Activated T-cell treated with anti-CD3 and anti-CD28 coated beads, Interleukin-2, amount 50 U/mL, for 1 hour (primary cell): ENCODE measurements around the gene BEX4.
"Not testable (repeated sequence)": the region's sequence is repeated elsewhere in the genome, so short reads cannot be mapped to it uniquely, and the experiment has no call there.

ENCODE experiments used
- DNase-seq: peaks from one replicate; pipeline ENCODE4 v3.0.0-alpha.2; 2020

Gene BEX4

DNA sequence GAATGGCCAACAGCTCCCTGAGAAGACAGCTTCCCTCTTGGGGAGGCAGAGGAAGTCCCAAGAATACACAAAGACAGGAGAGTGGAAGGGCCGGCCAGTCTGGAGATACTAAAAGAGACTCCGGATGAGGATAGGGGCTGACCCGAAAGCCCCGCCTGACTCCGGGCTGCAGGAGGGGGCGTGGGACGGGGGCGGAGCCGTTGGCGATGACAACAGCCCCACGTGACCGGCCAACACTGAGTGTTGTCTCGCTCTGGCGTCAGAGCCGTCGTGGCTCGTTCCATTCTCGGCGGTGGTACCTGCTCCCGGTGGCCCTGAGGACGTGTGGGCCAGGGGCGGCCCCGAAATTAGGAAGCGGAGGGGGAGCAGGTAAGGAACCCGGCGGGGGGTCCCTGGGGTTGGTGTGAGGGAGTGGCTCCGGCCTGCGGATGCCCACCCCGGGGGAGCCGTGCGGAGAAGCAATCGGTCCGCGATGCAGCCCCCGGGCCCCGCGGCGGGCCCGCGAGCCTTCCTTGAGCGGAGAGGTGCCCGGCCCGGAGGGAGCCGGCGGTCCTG lies at the start of gene BEX4:
Gene BEX4, plus strand, starts transcription at position 239 of the 555 bp plus-strand sequence. CDS start 1,046 bp downstream, outside the sequence.
- DNase-seq, result peak; percentile 82

DNA sequence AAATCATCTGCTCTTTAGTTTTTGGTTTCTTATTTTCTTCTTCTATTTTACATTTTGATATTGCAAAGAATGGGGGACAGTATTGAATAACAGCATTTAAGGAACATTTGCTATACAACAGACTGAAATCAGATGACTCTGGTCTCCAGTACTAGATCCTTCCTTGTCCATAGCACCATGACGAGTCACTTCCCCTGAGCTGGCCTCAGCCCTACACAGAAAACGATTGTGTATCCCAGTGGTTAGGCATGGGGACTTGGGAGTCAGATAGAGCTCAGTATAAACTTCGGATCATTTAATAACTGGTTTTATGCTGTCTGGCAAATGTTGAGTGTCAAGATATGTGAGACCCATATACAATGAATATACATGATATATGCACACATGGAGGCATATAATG lies 44.7 kb upstream of the BEX4 start:
- no peak for DNase-seq

- DNase-seq, result no peak
Measured at GRCh38 chrX:103171353-103171752, 43.6 kb upstream of the BEX4 start.

GRCh38 chrX:103175256-103175655 lies 39.7 kb upstream of the BEX4 start:
- not testable (repeated sequence) for DNase-seq

DNA sequence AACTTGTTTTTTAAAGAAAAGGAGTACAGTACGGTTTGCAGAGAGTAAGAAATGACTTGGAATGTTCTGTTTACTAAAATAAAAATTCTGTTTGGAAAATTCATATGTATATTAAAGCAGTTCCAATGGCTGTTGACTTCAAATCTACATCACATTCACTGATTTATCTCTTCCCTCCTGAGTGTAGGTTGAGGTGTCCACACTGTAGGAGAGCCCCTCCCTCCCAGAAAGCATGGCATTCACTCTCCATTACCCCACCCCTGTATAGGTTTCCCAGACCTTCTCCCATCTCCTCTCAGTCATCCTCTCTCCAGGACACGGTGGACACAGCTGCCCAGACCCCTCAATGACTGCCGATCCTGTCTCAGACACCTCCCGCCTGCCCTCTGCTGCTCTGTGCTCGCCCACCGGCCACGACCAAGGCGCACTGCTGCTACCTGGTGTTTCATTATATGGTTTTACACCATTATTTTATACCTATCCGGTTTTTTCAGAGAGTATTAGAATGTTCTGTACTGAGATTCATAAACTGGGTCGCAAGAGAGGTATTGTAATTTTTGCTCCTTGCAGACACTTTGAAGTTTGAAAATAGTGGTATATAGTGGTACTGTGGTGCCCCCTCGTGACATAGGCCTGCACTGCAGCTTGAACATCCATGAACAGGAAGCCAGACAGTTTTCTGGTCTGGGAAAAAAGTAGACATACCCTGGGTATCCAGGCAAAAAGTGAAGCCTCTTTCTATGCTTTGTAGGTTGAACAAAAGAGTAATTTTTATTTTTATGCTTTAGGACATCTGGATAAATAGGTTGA lies 38.8 kb upstream of the BEX4 start:
- DNase-seq, result peak; percentile 66

DNA sequence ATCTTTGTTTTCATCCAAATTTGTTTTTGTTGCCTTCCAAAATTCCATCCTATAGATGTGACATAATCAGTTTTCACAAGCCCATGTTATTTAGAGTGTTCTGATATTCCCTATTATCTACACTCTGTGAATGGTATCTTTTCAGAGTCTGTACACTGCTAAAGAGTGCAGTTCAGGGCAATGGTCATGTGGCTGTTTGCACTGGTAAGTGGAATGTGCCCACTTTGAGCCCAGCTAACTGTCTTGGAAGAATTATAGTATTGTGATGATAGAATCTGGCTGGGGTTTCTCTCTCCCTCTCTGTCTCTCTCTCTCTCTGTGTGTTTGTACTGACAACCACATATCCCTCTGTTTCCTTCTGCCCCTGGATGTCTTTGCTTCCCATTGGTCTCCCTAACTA lies 37.4 kb upstream of the BEX4 start:
- no peak for DNase-seq

DNA sequence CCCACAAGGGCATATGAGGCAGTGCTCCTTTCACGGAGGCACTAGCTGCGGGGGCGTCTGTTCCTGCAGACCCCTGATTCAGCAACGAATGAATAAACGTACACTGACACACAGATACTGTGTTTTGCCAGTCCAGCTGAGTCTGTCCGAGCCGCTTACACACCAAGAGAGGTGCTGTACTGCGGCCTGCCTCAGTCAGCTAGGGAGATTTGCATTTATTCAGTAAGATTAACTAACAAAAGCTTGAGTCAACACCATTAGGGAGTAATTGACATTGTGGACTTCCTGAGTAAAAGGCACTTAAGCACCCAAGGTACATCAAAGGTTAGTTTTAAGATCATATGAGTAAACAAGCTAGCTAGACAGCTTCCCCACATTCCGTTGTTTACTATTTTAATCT lies 31.0 kb upstream of the BEX4 start:
- DNase-seq, result no peak

DNA sequence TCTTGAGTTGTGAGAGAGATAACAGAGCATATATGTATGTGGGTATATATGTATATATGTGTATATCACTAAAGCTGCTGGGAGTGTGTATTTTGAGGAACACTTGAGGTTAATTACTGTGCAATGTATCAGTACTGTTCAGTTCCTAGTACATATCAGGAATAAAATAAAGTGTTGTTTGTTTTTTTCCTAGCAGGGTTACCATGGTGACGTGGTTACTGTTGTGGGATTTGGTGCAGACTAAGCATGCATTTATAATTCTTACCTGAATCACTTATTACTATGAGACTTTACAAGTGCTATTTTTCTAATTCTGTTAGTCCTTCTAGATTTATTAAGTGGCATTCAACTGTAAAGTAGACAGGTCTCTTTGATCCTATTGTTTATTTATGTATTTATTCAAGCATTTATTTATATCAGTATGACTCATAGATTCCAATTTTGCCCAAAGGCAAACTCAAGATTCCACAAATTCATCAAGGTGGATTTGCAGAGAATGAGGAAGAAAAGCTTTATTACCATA lies 26.9 kb upstream of the BEX4 start:
- no peak for DNase-seq

DNA sequence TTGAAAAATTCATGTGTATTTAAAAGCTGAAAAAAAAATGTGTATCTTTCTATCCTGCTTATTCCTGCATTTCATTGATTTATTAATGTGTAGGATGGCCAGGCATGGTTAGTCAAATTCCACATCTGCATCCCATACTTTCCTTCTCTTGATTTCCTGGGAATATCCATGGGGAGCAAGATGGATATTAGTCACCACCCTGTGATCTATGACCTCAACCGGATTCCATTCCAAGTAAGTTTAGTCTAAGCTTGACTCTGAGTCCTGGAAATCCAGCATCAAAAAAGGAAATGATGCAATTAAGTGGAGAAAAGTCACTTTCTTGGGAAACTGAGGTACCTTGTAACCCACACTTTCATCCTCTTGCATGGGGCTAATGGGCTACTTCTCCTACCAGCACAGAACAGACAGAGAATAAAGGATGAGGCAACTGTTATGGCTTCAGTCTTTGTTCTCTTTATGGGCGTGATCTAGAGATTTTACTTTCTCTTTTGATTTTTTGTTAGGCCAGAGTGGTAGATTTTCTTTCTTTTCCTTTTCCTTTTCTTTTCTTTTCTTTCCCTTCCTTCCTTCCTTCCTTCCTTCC lies 17.1 kb upstream of the BEX4 start:
- no peak for DNase-seq

GRCh38 chrX:103198668-103199067 lies 16.2 kb upstream of the BEX4 start:
- not testable (repeated sequence) for DNase-seq

- no peak for DNase-seq
Measured at GRCh38 chrX:103201041-103201440, 13.9 kb upstream of the BEX4 start.

GRCh38 chrX:103210056-103210455 lies 4.9 kb upstream of the BEX4 start:
- DNase-seq, result no peak

DNA sequence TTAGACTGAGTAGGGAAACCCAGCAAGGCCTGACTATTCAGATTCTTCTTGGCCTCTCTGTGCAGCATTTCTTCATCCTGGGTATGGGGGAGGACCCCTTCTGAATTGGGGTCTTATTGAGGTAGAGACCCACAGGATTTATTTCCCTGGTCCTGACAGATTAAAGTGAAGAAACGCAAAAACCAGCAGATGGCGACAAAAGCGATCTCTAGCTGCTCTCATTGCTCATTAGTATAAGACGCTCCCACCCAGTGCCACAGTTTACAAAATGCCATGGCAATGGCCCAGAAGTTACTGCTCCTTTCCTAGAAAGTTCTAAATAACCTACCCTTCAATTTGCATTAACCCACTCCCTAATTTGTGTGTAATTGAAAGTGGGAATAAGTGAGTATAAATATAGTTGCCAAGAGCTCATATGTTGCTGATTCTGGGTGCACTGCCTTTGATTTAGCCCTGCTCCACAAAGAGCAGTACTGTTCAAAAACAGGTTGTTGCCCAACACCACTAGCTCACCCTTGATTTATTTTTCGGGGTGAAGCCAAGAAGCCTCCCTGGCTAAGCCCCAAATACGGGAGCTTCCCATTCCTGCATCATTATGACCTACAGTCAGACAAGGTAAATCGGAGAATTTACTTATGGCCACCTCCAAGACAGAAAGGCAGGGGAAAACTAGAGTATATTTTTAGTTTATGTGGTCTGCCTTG lies 3.7 kb upstream of the BEX4 start:
- no peak for DNase-seq

- DNase-seq, result no peak
Measured at GRCh38 chrX:103212749-103213457, 2.0 kb upstream of the BEX4 start.

GRCh38 chrX:103215425-103215991 lies 600 bp downstream of the BEX4 start:
- peak; percentile 47 for DNase-seq

DNA sequence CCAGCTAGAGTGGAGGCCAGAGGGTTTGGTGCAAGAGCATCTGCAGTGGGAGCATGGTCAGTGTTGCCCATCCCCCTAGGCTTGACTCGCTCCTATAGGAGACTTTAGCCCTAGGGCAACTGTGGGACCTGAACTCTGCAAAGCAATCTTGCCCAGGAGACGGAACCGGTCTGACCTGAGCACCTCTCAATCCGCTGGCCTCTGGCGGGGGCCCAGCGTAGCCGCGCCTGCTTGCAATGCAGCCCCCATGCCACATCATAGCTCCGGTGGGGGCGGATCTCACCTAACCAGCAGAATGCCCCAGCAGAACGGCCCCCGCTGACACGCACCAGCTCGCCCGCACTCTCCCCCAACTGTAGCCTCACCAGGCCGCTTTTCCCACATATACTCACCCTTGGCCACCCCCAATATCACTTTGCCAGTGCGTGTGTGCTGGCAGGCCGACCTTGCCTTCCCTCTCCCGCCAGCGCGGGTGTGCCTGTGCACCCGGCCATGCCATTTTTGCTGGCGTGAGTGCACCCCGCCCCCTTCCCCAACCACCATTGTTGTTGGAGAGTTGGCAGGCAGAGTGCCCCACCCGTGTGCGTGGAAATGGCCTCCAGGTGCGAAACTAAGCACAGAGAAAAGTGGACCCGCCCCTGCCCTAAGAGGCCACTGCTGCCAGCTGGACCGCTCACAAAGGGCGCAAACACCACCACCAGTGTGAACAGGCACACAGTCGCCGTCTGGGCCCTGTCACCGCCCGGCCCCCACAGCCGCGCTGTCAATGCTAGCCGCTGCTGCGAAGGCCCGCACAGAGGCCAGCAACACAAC lies 5.8 kb downstream of the BEX4 start:
- DNase-seq, result no peak

GRCh38 chrX:103225918-103226317 lies 11.0 kb downstream of the BEX4 start:
- not testable (repeated sequence) for DNase-seq

GRCh38 chrX:103233263-103233662 lies 18.4 kb downstream of the BEX4 start:
- DNase-seq, result no peak

DNA sequence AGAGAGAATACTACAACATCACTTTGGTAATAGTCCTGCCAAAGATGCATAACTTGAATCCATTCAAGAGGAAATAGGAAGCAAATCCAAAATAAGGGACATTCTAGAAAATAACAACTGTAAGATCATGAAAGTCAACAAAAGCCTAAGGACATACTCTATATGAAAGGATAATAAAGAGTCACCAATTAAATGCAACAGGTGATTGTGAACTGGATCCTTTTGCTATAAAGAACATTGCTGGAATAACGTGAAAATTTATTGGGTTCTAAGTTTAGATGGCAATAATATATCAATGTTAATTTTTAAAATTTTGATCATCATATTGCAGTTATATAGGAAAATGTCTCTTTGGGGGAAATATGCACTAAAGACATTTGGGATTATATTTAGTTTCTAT lies 20.0 kb downstream of the BEX4 start:
- DNase-seq, result no peak

GRCh38 chrX:103235608-103236007 lies 20.7 kb downstream of the BEX4 start:
- not testable (repeated sequence) for DNase-seq

DNA sequence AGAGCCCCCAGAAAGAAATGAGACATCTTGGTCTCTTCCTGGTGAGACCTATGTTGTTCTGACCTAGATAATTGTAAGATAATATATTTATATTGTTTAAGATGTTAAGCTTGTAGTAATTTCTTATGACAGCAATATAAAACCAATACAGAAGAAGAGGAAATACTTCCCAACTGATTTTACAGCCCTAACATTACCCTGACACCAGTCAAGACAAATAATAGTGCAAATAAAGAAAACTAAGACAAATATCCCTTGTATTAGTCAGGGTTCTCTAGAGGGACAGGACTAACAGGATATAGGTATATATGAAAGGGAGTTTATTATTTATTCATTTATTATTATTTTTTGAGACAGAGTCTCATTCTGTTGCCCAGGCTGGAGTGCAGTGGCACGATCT lies 21.4 kb downstream of the BEX4 start:
- DNase-seq, result no peak
